Smooth muscle cell (in vitro differentiated cells): ENCODE measurements around the gene MTMR3. TPM values are rescaled to one million over a fixed set of nuclear protein-coding genes. Genes with fewer than 3 reads are reported as not detected.

Source experiments
- DNase-seq: peaks from one replicate; lab custom pipeline; 2025; ENCODE audit not compliant: unreplicated experiment; lab: John Stamatoyannopoulos, UW
- H2AFZ ChIP-seq: fragments of 200-600 bp; sonication (generic); 2 replicates; pipeline ENCODE4 v1.6.0; 2016; ENCODE audit warnings: antibody characterized with exemption, low read depth, mild to moderate bottlenecking
- H3F3A ChIP-seq: fragments of 200-600 bp; sonication (generic); 2 replicates; pipeline ENCODE4 v1.6.0; 2017; ENCODE audit warnings: antibody characterized with exemption, low read depth
- H3K27ac ChIP-seq: fragments of 200-600 bp; sonication (generic); 2 replicates; pipeline ENCODE4 v1.5.1; 2016; ENCODE audit warnings: low read depth, mild to moderate bottlenecking
- H3K27me3 ChIP-seq: fragments of 200-600 bp; sonication (generic); 2 replicates; pipeline ENCODE4 v1.6.1; 2016; ENCODE audit warnings: low read depth, mild to moderate bottlenecking
- H3K36me3 ChIP-seq: fragments of 200-600 bp; sonication (generic); 2 replicates; pipeline ENCODE4 v1.5.1; 2016; ENCODE audit warnings: low read depth
- H3K4me1 ChIP-seq: fragments of 200-600 bp; sonication (generic); 2 replicates; pipeline ENCODE4 v1.5.1; 2016; ENCODE audit warnings: low read depth
- H3K4me2 ChIP-seq: fragments of 200-600 bp; sonication (generic); 2 replicates; pipeline ENCODE4 v1.6.0; 2016; ENCODE audit warnings: mild to moderate bottlenecking
- H3K4me3 ChIP-seq: fragments of 200-600 bp; sonication (generic); 2 replicates; pipeline ENCODE4 v1.5.1; 2016; ENCODE audit warnings: mild to moderate bottlenecking
- H3K79me2 ChIP-seq: fragments of 200-600 bp; sonication (generic); 2 replicates; pipeline ENCODE4 v1.6.0; 2016; ENCODE audit warnings: low read depth, mild to moderate bottlenecking
- H3K9ac ChIP-seq: fragments of 200-600 bp; sonication (generic); 2 replicates; pipeline ENCODE4 v1.6.0; 2016; ENCODE audit warnings: low read depth
- H3K9me3 ChIP-seq: fragments of 200-600 bp; sonication (generic); replicated peaks from 2 replicates; pipeline ENCODE4 v1.5.1; 2016; ENCODE audit warnings: low read depth
- H4K20me1 ChIP-seq: fragments of 200-600 bp; sonication (generic); 2 replicates; pipeline ENCODE4 v1.6.0; 2016; ENCODE audit warnings: low read depth
- WGBS: methylation state at CpG from one replicate; pipeline ENCODE4 v1.1.7; 2016; ENCODE audit warnings: low lambda C conversion rate; 5-methylcytosine and 5-hydroxymethylcytosine counted together
- polyA plus RNA-seq: library from polyadenylated mRNA; unstranded; fragments of >200 nt; fragmentation: Nextera tagmentation; extraction: Ambion mirVana; gene quantifications from 2 replicates; pipeline ENCODE4 v1.2.1, GENCODE V29; 2016
- total RNA-seq: library from RNA; depleted of rRNA; stranded (reverse); fragments of >200 nt; gene quantifications from 2 replicates; pipeline ENCODE4 v1.2.3, GENCODE V29; 2014
- TF ChIP-seq, protein P1 (sequence below): fragments of 200-600 bp; sonication (generic); IDR thresholded peaks from 2 replicates; pipeline ENCODE4 v1.5.1; 2017; ENCODE audit warnings: borderline replicate concordance, mild to moderate bottlenecking, antibody characterized with exemption; ENCODE audit not compliant: insufficient read depth, poor library complexity, severe bottlenecking

The MTMR3 gene
- total and polyA plus RNA-seq, 2 experiments from 2014 or later, result 15.8 to 48.9 TPM

DNA sequence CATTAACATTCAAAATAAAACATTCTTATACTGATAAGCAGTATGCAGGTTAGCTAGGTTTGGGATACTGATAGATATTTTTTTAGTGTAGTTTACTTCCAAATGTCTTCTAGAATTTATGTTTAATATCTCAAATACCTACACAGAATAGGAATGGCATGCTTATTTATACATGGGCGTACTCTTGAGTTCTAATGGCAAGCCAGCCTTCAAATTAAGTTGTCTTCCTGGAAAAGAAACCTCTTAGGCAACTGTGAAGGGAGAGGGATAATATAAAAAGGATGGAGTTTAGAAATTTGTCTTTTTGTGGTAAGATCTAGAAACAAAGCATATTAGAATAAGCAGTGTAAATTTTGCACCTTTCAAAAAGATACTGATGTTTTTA lies 65.4 kb downstream of the MTMR3 start:
- no peak overlapping the region for H3K4me3 ChIP-seq
- H3K27me3 ChIP-seq, result no peaks in the 10 kb centered on the region
- H4K20me1 ChIP-seq, result peaks cover 100% of the 10 kb centered on the region
- H3K36me3 ChIP-seq, result no peaks in the 10 kb centered on the region
- no peaks in the 10 kb centered on the region for H3F3A ChIP-seq
- no peaks in the 10 kb centered on the region for H3K9me3 ChIP-seq
- H3K9ac ChIP-seq, result no peak overlapping the region
- DNase-seq, result no peak
- WGBS, result 83% methylated on average over 1 of the region's 1 CpG
- peaks cover 97% of the 10 kb centered on the region for H3K79me2 ChIP-seq
- no peak overlapping the region for H2AFZ ChIP-seq
- TF ChIP-seq, protein P1, sequence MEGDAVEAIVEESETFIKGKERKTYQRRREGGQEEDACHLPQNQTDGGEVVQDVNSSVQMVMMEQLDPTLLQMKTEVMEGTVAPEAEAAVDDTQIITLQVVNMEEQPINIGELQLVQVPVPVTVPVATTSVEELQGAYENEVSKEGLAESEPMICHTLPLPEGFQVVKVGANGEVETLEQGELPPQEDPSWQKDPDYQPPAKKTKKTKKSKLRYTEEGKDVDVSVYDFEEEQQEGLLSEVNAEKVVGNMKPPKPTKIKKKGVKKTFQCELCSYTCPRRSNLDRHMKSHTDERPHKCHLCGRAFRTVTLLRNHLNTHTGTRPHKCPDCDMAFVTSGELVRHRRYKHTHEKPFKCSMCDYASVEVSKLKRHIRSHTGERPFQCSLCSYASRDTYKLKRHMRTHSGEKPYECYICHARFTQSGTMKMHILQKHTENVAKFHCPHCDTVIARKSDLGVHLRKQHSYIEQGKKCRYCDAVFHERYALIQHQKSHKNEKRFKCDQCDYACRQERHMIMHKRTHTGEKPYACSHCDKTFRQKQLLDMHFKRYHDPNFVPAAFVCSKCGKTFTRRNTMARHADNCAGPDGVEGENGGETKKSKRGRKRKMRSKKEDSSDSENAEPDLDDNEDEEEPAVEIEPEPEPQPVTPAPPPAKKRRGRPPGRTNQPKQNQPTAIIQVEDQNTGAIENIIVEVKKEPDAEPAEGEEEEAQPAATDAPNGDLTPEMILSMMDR, result no peak
- H3K27ac ChIP-seq, result no peak overlapping the region
- no peak overlapping the region for H3K4me2 ChIP-seq
- H3K4me1 ChIP-seq, result peaks cover 8% of the 10 kb centered on the region

DNA sequence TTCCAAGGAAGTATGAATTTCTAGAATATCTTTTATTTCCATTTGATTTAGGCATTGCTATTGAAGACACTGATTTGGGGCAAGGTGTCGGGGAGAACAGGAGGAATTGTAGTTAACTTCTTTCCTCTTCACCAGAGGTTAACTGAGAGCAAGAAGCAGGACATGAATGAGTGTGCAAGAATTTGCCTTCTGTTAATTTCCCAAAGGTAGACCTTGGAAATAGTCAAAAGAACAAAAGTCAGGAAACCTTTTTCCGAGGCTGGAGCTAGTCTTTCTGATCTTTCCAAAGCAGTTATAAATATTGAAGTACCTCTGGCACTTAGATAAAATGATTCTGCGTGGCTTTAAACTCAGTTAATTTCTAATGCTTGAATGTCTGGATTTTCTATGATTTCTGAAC lies 66.9 kb downstream of the MTMR3 start:
- WGBS, result 87% methylated on average over 3 of the region's 3 CpGs
- H3K4me2 ChIP-seq, result no peak overlapping the region
- H3K79me2 ChIP-seq, result peaks cover 96% of the 10 kb centered on the region
- H3K9me3 ChIP-seq, result no peaks in the 10 kb centered on the region
- TF ChIP-seq, protein P1, result no peak
- no peaks in the 10 kb centered on the region for H3K36me3 ChIP-seq
- no peak overlapping the region for H3K9ac ChIP-seq
- no peaks in the 10 kb centered on the region for H3K27me3 ChIP-seq
- no peak overlapping the region for H3K4me3 ChIP-seq
- H2AFZ ChIP-seq, result no peak overlapping the region
- no peaks in the 10 kb centered on the region for H3F3A ChIP-seq
- no peak overlapping the region for H3K27ac ChIP-seq
- peaks cover 98% of the 10 kb centered on the region for H4K20me1 ChIP-seq
- peaks cover 6% of the 10 kb centered on the region for H3K4me1 ChIP-seq
- no peak for DNase-seq

DNA sequence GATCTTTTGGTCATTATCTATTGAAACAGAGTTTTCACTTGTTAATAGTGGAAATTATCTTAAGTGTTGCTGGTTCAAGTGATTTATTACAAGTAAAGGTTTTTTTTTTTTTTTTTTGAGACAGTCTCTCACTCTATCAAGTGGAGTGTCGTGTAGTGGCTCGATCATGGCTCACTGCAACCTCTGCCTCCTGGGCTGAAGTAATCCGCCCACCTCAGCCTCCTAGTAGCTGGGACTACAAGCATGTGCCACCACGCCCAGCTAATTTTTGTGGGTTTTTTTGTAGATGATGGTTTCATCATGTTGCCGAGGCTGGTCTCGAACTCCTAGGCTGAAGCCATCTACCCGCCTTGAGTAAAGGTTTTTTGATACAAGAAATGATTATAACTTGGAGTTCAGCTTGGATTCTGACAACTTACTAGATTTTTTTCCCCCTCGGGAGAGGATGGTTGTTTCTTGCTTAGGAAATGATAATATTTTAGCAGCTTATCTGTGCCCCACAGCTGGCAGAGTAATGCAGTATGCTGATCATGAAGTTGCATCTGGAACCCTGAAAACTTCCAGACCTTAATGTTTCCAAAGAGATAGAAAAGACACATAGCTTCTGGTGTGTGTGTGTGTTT lies 68.9 kb downstream of the MTMR3 start:
- Histone ChIP-seq H3K4me1 (peaks cover 6% of the 10 kb centered on the region), H3K27me3 (no peaks in the 10 kb centered on the region), H3K9me3 (no peaks in the 10 kb centered on the region), H2AFZ (no peak overlapping the region), H3K4me3 (no peak overlapping the region), H3K9ac (no peak overlapping the region), H3K27ac (no peak overlapping the region), H3F3A (no peaks in the 10 kb centered on the region), H3K79me2 (peaks cover 92% of the 10 kb centered on the region), H3K4me2 (no peak overlapping the region), H3K36me3 (no peaks in the 10 kb centered on the region), H4K20me1 (peaks cover 98% of the 10 kb centered on the region)
- TF ChIP-seq, protein P1, result no peak
- 61% methylated on average over 8 of the region's 8 CpGs for WGBS
- DNase-seq, result no peak

DNA sequence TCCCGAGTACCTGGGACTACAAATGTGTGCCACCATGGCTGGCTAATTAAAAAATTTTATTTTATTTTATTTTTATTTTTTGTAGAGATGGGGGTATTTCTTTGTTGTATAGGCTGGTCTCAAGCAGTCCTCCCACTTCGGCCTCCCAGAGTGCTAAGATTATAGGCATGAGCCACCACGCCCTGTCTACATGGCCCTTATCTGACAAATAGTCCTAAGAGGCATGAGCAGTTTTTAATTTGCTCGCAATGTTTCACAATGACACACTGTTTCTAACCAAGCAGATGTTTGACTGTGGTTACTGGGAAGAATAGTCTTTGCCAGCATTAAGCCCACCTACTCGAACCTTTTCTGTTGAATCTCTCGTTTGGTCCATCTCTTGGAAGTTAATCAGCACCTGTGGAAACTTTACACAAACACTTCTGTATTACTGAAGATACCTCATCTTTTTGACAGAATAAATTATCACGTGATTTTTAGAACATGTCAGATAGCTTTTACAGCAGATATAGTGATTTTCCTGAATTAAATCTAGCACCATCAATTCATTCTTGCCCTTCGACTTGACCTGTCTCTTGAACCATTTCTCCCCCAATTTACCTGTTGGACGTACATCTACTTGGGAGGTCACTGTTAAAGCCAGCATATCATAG lies 71.4 kb downstream of the MTMR3 start:
- no peak overlapping the region for H2AFZ ChIP-seq
- TF ChIP-seq, protein P1, result no peak

More for the DNA sequence above, 71.4 kb downstream of the MTMR3 start:
- Histone ChIP-seq H4K20me1 (peaks cover 98% of the 10 kb centered on the region), H3K4me3 (no peak overlapping the region), H3K4me2 (no peak overlapping the region), H3K79me2 (peaks cover 84% of the 10 kb centered on the region), H3F3A (no peaks in the 10 kb centered on the region), H3K9ac (no peak overlapping the region), H3K27me3 (no peaks in the 10 kb centered on the region), H3K36me3 (no peaks in the 10 kb centered on the region), H3K9me3 (no peaks in the 10 kb centered on the region), H3K4me1 (no peaks in the 10 kb centered on the region), H3K27ac (no peak overlapping the region)
- 83% methylated on average over 9 of the region's 9 CpGs for WGBS
- no peak for DNase-seq
